ENCODE data around the gene NPIPB9. TPM values are rescaled to one million over a fixed set of nuclear protein-coding genes. Genes with fewer than 3 reads are reported as not detected.

NPIPB9 gene
- polyA plus RNA-seq, result 1.6 TPM in 1 of 2 replicates, not detected in the other

DNA sequence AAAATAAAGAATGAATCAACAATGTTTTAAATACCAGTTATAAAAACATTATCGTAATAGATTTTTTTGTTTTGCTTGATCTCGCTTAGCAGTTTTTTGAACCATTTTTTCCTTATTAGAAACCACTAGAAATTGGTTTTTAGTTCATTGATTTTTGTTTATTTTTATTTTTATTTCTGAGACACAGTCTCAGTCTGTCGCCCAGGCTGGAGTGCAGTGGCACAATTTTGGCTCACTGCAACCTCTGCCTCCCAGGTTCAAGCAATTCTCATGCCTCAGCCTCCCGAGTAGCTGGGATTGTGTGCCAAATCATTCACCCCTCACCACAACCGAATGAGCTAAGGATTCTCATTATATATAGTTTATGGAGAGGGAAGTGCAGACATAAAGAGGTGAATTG lies at the start of gene NPIPB9:
Gene NPIPB9 (plus strand): TSS at position 301 of the 400 bp plus-strand sequence.

GRCh38 chr16:28711220-28712083 lies 40.1 kb upstream of the NPIPB9 start, which contains the start of gene EIF3C:
Gene EIF3C (plus strand): TSS chr16:28711464. CDS start chr16:28711687, 223 bp downstream.

Other genes starting within 250 kb of the NPIPB9 start
- not detected in 2 replicates for gene IL27, start 245.0 kb upstream of the NPIPB9 start, polyA plus RNA-seq
- 3.3 and 5.8 TPM in 2 replicates for gene NUPR1, start 212.8 kb upstream of the NPIPB9 start, polyA plus RNA-seq
- 10.6 and 14.6 TPM in 2 replicates for gene SGF29, start 197.9 kb upstream of the NPIPB9 start, polyA plus RNA-seq
- gene SULT1A2, start 154.7 kb upstream of the NPIPB9 start, polyA plus RNA-seq, result 0.59 and 1.7 TPM in 2 replicates
- 35.1 and 39.9 TPM in 2 replicates for gene SULT1A1, start 141.7 kb upstream of the NPIPB9 start, polyA plus RNA-seq
- gene NPIPB8, start 113.7 kb upstream of the NPIPB9 start, polyA plus RNA-seq, result not detected in 2 replicates
- gene EIF3C, start 40.3 kb upstream of the NPIPB9 start, polyA plus RNA-seq, result 255 and 303 TPM in 2 replicates
- 7.1 and 12.1 TPM in 2 replicates for gene ATXN2L, start 71.2 kb downstream of the NPIPB9 start, polyA plus RNA-seq
- gene TUFM, start 94.6 kb downstream of the NPIPB9 start, polyA plus RNA-seq, result 84.1 and 84.6 TPM in 2 replicates
- 3.7 and 4.5 TPM in 2 replicates for gene SH2B1, start 112.1 kb downstream of the NPIPB9 start, polyA plus RNA-seq
- 0.52 TPM in 1 of 2 replicates, not detected in the other for gene ATP2A1, start 126.7 kb downstream of the NPIPB9 start, polyA plus RNA-seq
- 0.43 and 0.49 TPM in 2 replicates for gene RABEP2, start 173.5 kb downstream of the NPIPB9 start, polyA plus RNA-seq
- gene CD19, start 180.2 kb downstream of the NPIPB9 start, polyA plus RNA-seq, result not detected in 2 replicates
- 5.0 and 6.6 TPM in 2 replicates for gene NFATC2IP, start 199.2 kb downstream of the NPIPB9 start, polyA plus RNA-seq
- 2.4 and 2.6 TPM in 2 replicates for gene SPNS1, start 223.0 kb downstream of the NPIPB9 start, polyA plus RNA-seq
- gene LAT, start 233.3 kb downstream of the NPIPB9 start, polyA plus RNA-seq, result 4.9 TPM in 1 of 2 replicates, not detected in the other

All from Purkinje cell (primary cell).